PC-9 (cell line): ENCODE results near the gene BCL11B.

Source experiments
- CTCF ChIP-seq: fragments of 200-600 bp; sonication (generic); conservative IDR thresholded peaks from 2 replicates; pipeline ENCODE4 v1.6.1; 2017; ENCODE audit warnings: mixed run types, antibody characterized with exemption, mild to moderate bottlenecking, moderate library complexity
- EZH2 ChIP-seq: fragments of 200-600 bp; sonication (generic); IDR thresholded peaks from 2 replicates; pipeline ENCODE4 v1.8.0; 2017; ENCODE audit warnings: antibody characterized with exemption, low read depth

- TF ChIP-seq CTCF (no peak), EZH2 (no peak)
These were observed 33.8 kb downstream of the BCL11B start for GRCh38 chr14:99238216-99238615.
